HG03135 (cell line): ENCODE results near the gene ERC1.
"Not testable (repeated sequence)": the region's sequence is repeated elsewhere in the genome, so short reads cannot be mapped to it uniquely, and the experiment has no call there.

Source experiments
- ATAC-seq: cut with Tn5 transposase; IDR thresholded peaks from one replicate; pipeline ENCODE4 v1.9.1; 2021; ENCODE audit warnings: mild to moderate bottlenecking, moderate library complexity; ENCODE audit not compliant: unreplicated experiment

ERC1 gene

GRCh38 chr12:1213618-1214205, 222.7 kb downstream of the ERC1 start:
- ATAC-seq = no peak

- ATAC-seq = no peak
These were observed 225.5 kb downstream of the ERC1 start for GRCh38 chr12:1216560-1216959.

GRCh38 chr12:1217191-1217949, 226.3 kb downstream of the ERC1 start:
- no peak for ATAC-seq

GRCh38 chr12:1218369-1218768, 227.3 kb downstream of the ERC1 start:
- ATAC-seq = no peak

GRCh38 chr12:1220127-1221092, 229.4 kb downstream of the ERC1 start:
- no peak for ATAC-seq

GRCh38 chr12:1222858-1223639, 232.0 kb downstream of the ERC1 start:
- no peak for ATAC-seq

- ATAC-seq = no peak
These were observed 235.9 kb downstream of the ERC1 start for GRCh38 chr12:1226951-1227350.

GRCh38 chr12:1234073-1234472, 243.1 kb downstream of the ERC1 start:
- ATAC-seq = no peak

- ATAC-seq = no peak
These were observed 255.6 kb downstream of the ERC1 start for GRCh38 chr12:1246637-1247036.

- ATAC-seq = no peak
These were observed 259.6 kb downstream of the ERC1 start for GRCh38 chr12:1250641-1251040.

- ATAC-seq = no peak
These were observed 261.7 kb downstream of the ERC1 start for GRCh38 chr12:1252758-1253157.

GRCh38 chr12:1255125-1255524, 264.1 kb downstream of the ERC1 start:
- not testable (repeated sequence) for ATAC-seq

GRCh38 chr12:1255854-1256253, 264.8 kb downstream of the ERC1 start:
- not testable (repeated sequence) for ATAC-seq

- ATAC-seq = no peak
These were observed 265.3 kb downstream of the ERC1 start for GRCh38 chr12:1256285-1256684.

GRCh38 chr12:1256991-1257390, 266.0 kb downstream of the ERC1 start:
- ATAC-seq = no peak

GRCh38 chr12:1262011-1262410, 271.0 kb downstream of the ERC1 start:
- no peak for ATAC-seq

- no peak for ATAC-seq
These were observed 276.2 kb downstream of the ERC1 start for GRCh38 chr12:1267243-1267642.

- no peak for ATAC-seq
These were observed 281.1 kb downstream of the ERC1 start for GRCh38 chr12:1272142-1272541.

GRCh38 chr12:1273051-1273450, 282.0 kb downstream of the ERC1 start:
- no peak for ATAC-seq

- no peak for ATAC-seq
These were observed 286.9 kb downstream of the ERC1 start for GRCh38 chr12:1277905-1278304.

GRCh38 chr12:1279050-1279449, 288.0 kb downstream of the ERC1 start:
- ATAC-seq = no peak
